ENCODE results near the gene HES2. TPM values are rescaled to one million over a fixed set of nuclear protein-coding genes. Genes with fewer than 3 reads are reported as not detected.

Gene HES2
- total RNA-seq = 10 to 100 TPM; 10.5 to 38.8 (median 25.4) TPM

GRCh38 chr1:6419804-6420453 lies at the start of gene HES2:
TSS of gene HES2 (minus strand) at chr1:6419919. CDS start at chr1:6419820, 99 bp downstream.
- no peaks in the 10 kb centered on the region for H3K9me3 ChIP-seq
- H3K27me3 ChIP-seq = peaks cover 91% of the 10 kb centered on the region
- intact Hi-C loops (cut with DNase I; ENCODE audit: low total_unique reads) = loop anchor here (5.0 kb wide), 1 partner anchor 648 kb away; no protein-coding TSS in a partner anchor
- DNase-seq = peak; percentile 80
- in situ Hi-C loops (cut with MboI; ENCODE audit: low pct_ligation_motif_present in 1 of 4, low pct_unique_long_range_greater_than_20kb in 1 of 4, low sequenced_read_pairs in 3 of 4) = loop anchor here in 1 of 4 donors (25.0 kb wide), 1 partner anchor 183 kb away; the partner anchor contains the start of genes HES3 and ICMT
- peak within 1 kb of the TSS; percentile 63 to 84 (median 76) for H3K27ac ChIP-seq
- TF ChIP-seq POLR2AphosphoS5 (IDR thresholded peaks at IDR 0.05) (peak in 2 of 3 donors; percentile 49 to 58), CTCF (IDR thresholded peaks at IDR 0.05) (no peak), EP300 (IDR thresholded peaks at IDR 0.05; ENCODE audit: low read depth) (no peak), POLR2A (IDR thresholded peaks at IDR 0.05) (peak; percentile 58)
- H3K4me3 ChIP-seq = peak within 1 kb of the TSS; percentile 19 to 56 (median 41)
- 2% methylated on average over 33 of the region's 62 CpGs; no CpG with 5 or more reads in 1 of the 2 donors for WGBS, 2 donors (ENCODE audit: low coverage in 1 of 2)
- no peaks in the 10 kb centered on the region for H3K36me3 ChIP-seq
- peaks cover 17 to 58% (median 55%) of the 10 kb centered on the region in 4 donors for H3K4me1 ChIP-seq

GRCh38 chr1:6468729-6469461 lies 49.2 kb upstream of the HES2 start:
- Histone ChIP-seq H3K4me3 (no peak overlapping the region), H3K4me1 (peaks cover 0 to 23% (median 10%) of the 10 kb centered on the region in 4 donors), H3K27ac (no peak overlapping the region), H3K27me3 (peaks cover 11% of the 10 kb centered on the region), H3K9me3 (no peaks in the 10 kb centered on the region), H3K36me3 (no peaks in the 10 kb centered on the region)
- in situ Hi-C loops (cut with MboI; ENCODE audit: low pct_ligation_motif_present in 1 of 4, low pct_unique_long_range_greater_than_20kb in 1 of 4, low sequenced_read_pairs in 3 of 4) (no loop called here), intact Hi-C loops (cut with DNase I; ENCODE audit: low total_unique reads) (no loop called here)
- TF ChIP-seq CTCF (IDR thresholded peaks at IDR 0.05) = no peak
- no peak for TF ChIP-seq POLR2AphosphoS5 (IDR thresholded peaks at IDR 0.05)
- TF ChIP-seq POLR2A (IDR thresholded peaks at IDR 0.05) = no peak
- no peak for TF ChIP-seq EP300 (IDR thresholded peaks at IDR 0.05; ENCODE audit: low read depth)
- no peak for DNase-seq
- 97 to 100% methylated on average over 2 to 11 of the region's 13 CpGs for WGBS, 2 donors (ENCODE audit: low coverage in 1 of 2)

GRCh38 chr1:6467744-6468688 lies 48.3 kb upstream of the HES2 start:
- Histone ChIP-seq H3K4me1 (peaks cover 0 to 17% (median 7%) of the 10 kb centered on the region in 4 donors), H3K9me3 (no peaks in the 10 kb centered on the region), H3K27ac (no peak overlapping the region), H3K4me3 (no peak overlapping the region), H3K36me3 (no peaks in the 10 kb centered on the region), H3K27me3 (peaks cover 11% of the 10 kb centered on the region)
- 92 to 100% methylated on average over 1 to 29 of the region's 30 CpGs for WGBS, 2 donors (ENCODE audit: low coverage in 1 of 2)
- no peak for TF ChIP-seq EP300 (IDR thresholded peaks at IDR 0.05; ENCODE audit: low read depth)
- no peak for TF ChIP-seq POLR2A (IDR thresholded peaks at IDR 0.05)
- TF ChIP-seq POLR2AphosphoS5 (IDR thresholded peaks at IDR 0.05) = no peak
- TF ChIP-seq CTCF (IDR thresholded peaks at IDR 0.05) = no peak
- intact Hi-C loops (cut with DNase I; ENCODE audit: low total_unique reads) (no loop called here), in situ Hi-C loops (cut with MboI; ENCODE audit: low pct_ligation_motif_present in 1 of 4, low pct_unique_long_range_greater_than_20kb in 1 of 4, low sequenced_read_pairs in 3 of 4) (no loop called here)
- no peak for DNase-seq

All from transverse colon (tissue), 4 donors.